GM12878 (cell line): ENCODE measurements around the gene DAZAP1. TPM values are rescaled to one million over a fixed set of nuclear protein-coding genes. Genes with fewer than 3 reads are reported as not detected.

Experiments
- CHD1 ChIP-seq: IDR thresholded peaks from 2 replicates; pipeline ENCODE4 v1.6.1; 2012; ENCODE audit warnings: low read depth, low read length, improper control_type of control experiment
- FOXM1 ChIP-seq: IDR thresholded peaks from 2 replicates; pipeline ENCODE4 v1.6.1; 2012; ENCODE audit warnings: low read depth, mild to moderate bottlenecking, inconsistent platforms, low read length, moderate library complexity
- GABPA ChIP-seq: IDR thresholded peaks from 2 replicates; pipeline ENCODE4 v1.6.1; 2014; ENCODE audit warnings: antibody characterized with exemption, low read depth, mild to moderate bottlenecking, inconsistent platforms
- IKZF1 ChIP-seq: fragments of 450-650 bp; conservative IDR thresholded peaks from 2 replicates; pipeline ENCODE4 v1.6.1; 2017; ENCODE audit warnings: antibody characterized with exemption, mild to moderate bottlenecking
- NBN ChIP-seq: fragments of 450-650 bp; IDR thresholded peaks from 2 replicates; pipeline ENCODE4 v1.6.1; 2016
- TCF3 ChIP-seq: IDR thresholded peaks from 2 replicates; pipeline ENCODE4 v1.6.1; 2012; ENCODE audit warnings: low read depth, mild to moderate bottlenecking, low read length, borderline replicate concordance; ENCODE audit not compliant: insufficient read depth
- YBX1 ChIP-seq: fragments of 450-650 bp; IDR thresholded peaks from 2 replicates; pipeline ENCODE4 v1.6.1; 2016; ENCODE audit warnings: antibody characterized with exemption
- ZNF274 ChIP-seq: IDR thresholded peaks from one replicate; pipeline ENCODE4 v1.8.0; 2011; ENCODE audit not compliant: insufficient read length, insufficient read depth
- polyA plus RNA-seq, 11 experiments: library from polyadenylated mRNA; depleted of rRNA in 4 of 11; unstranded in 6 of 11; stranded (reverse) in 5 of 11; fragments of >200 nt; fragmentation: Nextera tagmentation in 4 of 11; fragmentation: Illumina TruSeq in 1 of 11; extraction: Ambion mirVana in 4 of 11; extraction: Trizol in 1 of 11; gene quantifications; 1 replicate in 1 of 11; 2 replicates in 10 of 11; pipeline versions ENCODE4 v1.2.1 to v1.2.3, GENCODE V29; 2011 to 2016; ENCODE audit warnings: inconsistent platforms in 2 of 11, missing spikeins in 2 of 11, low read depth in 1 of 11
- total RNA-seq, 4 experiments: library from RNA; depleted of rRNA in 3 of 4; stranded (reverse); fragments of >200 nt in 3 of 4; fragmentation: Illumina TruSeq in 1 of 4; extraction: Trizol in 1 of 4; gene quantifications; 2 replicates each; pipeline versions ENCODE4 v1.2.1 to v1.2.3, GENCODE V29; 2013 to 2021
- TF ChIP-seq, protein P1 (sequence below): fragments of 450-650 bp; IDR thresholded peaks from 2 replicates; pipeline ENCODE4 v1.6.1; 2016; ENCODE audit warnings: mild to moderate bottlenecking
- TF ChIP-seq, protein P2 (sequence below): fragments of 450-650 bp; IDR thresholded peaks from 2 replicates; pipeline ENCODE4 v1.6.1; 2017; ENCODE audit warnings: mild to moderate bottlenecking, low read depth, inconsistent platforms; ENCODE audit not compliant: poor library complexity, severe bottlenecking

The DAZAP1 gene
- total and polyA plus RNA-seq, 10 of the 15 experiments (the other 5 are each of a cell fraction or from before 2014, with no cell fraction given) = 9.9 to 240 (median 92.3) TPM

DNA sequence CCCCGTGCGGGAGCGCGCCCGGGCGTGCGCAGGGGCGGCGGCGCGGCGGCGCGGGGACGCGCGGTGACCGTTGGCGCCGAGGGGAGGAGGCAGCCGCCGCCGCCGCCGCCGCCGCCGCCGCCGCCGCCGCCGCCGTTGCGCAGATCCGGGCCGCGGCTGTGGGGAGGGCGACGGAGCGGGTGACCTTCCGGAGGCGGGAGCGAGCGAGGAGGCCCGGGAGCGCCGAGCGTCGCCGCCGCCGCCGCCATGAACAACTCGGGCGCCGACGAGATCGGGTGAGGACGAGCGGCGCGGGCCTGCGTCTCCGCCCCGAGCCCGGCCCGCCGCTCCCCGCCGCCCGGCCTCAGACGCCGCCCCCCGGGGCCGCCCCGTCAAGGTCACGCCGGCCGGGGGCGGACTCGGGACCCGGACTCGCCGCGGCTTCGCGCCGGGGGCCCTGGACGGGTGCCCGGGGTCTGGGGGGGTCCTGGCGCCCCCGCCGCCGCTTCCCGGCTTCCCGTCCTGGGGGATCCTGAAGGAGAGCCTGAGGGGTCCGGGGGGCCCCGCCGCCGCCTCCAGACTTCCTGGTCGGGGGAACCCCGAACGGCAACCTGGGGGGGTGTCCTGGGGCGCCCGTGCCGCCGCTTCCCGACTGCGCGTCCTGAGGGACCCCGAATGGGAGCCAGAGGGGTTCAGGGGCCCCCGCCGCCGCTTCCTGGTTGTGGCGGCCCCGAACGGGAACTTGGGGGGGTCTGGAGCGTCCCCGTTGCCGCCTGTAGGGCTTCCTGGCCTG is at the start of gene DAZAP1 (continued):
- TF ChIP-seq, protein P1, sequence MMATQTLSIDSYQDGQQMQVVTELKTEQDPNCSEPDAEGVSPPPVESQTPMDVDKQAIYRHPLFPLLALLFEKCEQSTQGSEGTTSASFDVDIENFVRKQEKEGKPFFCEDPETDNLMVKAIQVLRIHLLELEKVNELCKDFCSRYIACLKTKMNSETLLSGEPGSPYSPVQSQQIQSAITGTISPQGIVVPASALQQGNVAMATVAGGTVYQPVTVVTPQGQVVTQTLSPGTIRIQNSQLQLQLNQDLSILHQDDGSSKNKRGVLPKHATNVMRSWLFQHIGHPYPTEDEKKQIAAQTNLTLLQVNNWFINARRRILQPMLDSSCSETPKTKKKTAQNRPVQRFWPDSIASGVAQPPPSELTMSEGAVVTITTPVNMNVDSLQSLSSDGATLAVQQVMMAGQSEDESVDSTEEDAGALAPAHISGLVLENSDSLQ = no peak
- TF ChIP-seq NBN (no peak), YBX1 (no peak), ZNF274 (no peak), CHD1 (no peak; the same call in 1 of the 2 replicates), TCF3 (no peak), GABPA (no peak), IKZF1 (peak; percentile 77), FOXM1 (no peak)
- TF ChIP-seq, protein P2, sequence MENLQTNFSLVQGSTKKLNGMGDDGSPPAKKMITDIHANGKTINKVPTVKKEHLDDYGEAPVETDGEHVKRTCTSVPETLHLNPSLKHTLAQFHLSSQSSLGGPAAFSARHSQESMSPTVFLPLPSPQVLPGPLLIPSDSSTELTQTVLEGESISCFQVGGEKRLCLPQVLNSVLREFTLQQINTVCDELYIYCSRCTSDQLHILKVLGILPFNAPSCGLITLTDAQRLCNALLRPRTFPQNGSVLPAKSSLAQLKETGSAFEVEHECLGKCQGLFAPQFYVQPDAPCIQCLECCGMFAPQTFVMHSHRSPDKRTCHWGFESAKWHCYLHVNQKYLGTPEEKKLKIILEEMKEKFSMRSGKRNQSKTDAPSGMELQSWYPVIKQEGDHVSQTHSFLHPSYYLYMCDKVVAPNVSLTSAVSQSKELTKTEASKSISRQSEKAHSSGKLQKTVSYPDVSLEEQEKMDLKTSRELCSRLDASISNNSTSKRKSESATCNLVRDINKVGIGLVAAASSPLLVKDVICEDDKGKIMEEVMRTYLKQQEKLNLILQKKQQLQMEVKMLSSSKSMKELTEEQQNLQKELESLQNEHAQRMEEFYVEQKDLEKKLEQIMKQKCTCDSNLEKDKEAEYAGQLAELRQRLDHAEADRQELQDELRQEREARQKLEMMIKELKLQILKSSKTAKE = no peak
